NCI-H2196 treated with DMSO at 0.1 percent for 48 hours (cell line): ENCODE results near the gene ZCCHC2.
A peak's percentile ranks its signal among the peaks of the same experiment; 100 is the strongest.

Experiments used
- DNase-seq: peaks from one replicate; lab custom pipeline; 2025; ENCODE audit not compliant: unreplicated experiment; lab: John Stamatoyannopoulos, UW

Gene ZCCHC2

GRCh38 chr18:62522504-62523254 lies at the start of gene ZCCHC2:
Gene ZCCHC2 (plus strand): TSS chr18:62523025. CDS start chr18:62523425, 400 bp downstream.
- DNase-seq: peak; percentile 91

GRCh38 chr18:62479574-62479973 lies 43.3 kb upstream of the ZCCHC2 start:
- DNase-seq: no peak

GRCh38 chr18:62480927-62481326 lies 41.9 kb upstream of the ZCCHC2 start:
- no peak for DNase-seq

- no peak for DNase-seq
Observed at GRCh38 chr18:62484941-62485340, 37.9 kb upstream of the ZCCHC2 start.

- DNase-seq: no peak
Observed at GRCh38 chr18:62485684-62486083, 37.1 kb upstream of the ZCCHC2 start.

GRCh38 chr18:62486290-62486964 lies 36.4 kb upstream of the ZCCHC2 start:
- DNase-seq: peak; percentile 16

- DNase-seq: no peak
Observed at GRCh38 chr18:62487161-62487560, 35.7 kb upstream of the ZCCHC2 start.

GRCh38 chr18:62490967-62491695 lies 31.7 kb upstream of the ZCCHC2 start:
- no peak for DNase-seq

- no peak for DNase-seq
Observed at GRCh38 chr18:62493033-62493862, 29.6 kb upstream of the ZCCHC2 start.

GRCh38 chr18:62494764-62495163 lies 28.1 kb upstream of the ZCCHC2 start:
- no peak for DNase-seq

GRCh38 chr18:62496262-62496661 lies 26.6 kb upstream of the ZCCHC2 start:
- DNase-seq: no peak

- DNase-seq: no peak
Observed at GRCh38 chr18:62497190-62497772, 25.5 kb upstream of the ZCCHC2 start.

- DNase-seq: no peak
Observed at GRCh38 chr18:62498616-62499262, 24.1 kb upstream of the ZCCHC2 start.

- no peak for DNase-seq
Observed at GRCh38 chr18:62499263-62499650, 23.6 kb upstream of the ZCCHC2 start.

- no peak for DNase-seq
Observed at GRCh38 chr18:62500174-62500573, 22.7 kb upstream of the ZCCHC2 start.

GRCh38 chr18:62500966-62501591 lies 21.7 kb upstream of the ZCCHC2 start:
- no peak for DNase-seq

GRCh38 chr18:62505669-62506494 lies 16.9 kb upstream of the ZCCHC2 start:
- DNase-seq: no peak

GRCh38 chr18:62506495-62507143 lies 16.2 kb upstream of the ZCCHC2 start:
- no peak for DNase-seq
